HAP-1 (cell line): ENCODE results near the gene FAM131B.
A peak's percentile ranks its signal among the peaks of the same experiment; 100 is the strongest.
"Not testable (repeated sequence)": the region's sequence is repeated elsewhere in the genome, so short reads cannot be mapped to it uniquely, and the experiment has no call there.

Source experiments
- DNase-seq, 2 experiments: peaks; one replicate each; pipeline ENCODE4 v3.0.0-alpha.2; 2016 to 2020; ENCODE audit warnings: low spot score in 2 of 2
- H3K27me3 ChIP-seq: fragments of 250-450 bp; sonication (Bioruptor Pico); 2 replicates; pipeline ENCODE4 v1.5.1; 2020; ENCODE audit warnings: low read depth, mild to moderate bottlenecking, moderate library complexity
- H3K36me3 ChIP-seq: fragments of 250-450 bp; sonication (Bioruptor Pico); replicated peaks from 2 replicates; pipeline ENCODE4 v1.5.1; 2020; ENCODE audit warnings: mild to moderate bottlenecking
- H3K4me1 ChIP-seq: fragments of 250-450 bp; sonication (Bioruptor Pico); 2 replicates; pipeline ENCODE4 v1.5.1; 2020; ENCODE audit warnings: mild to moderate bottlenecking
- H3K4me3 ChIP-seq: fragments of 250-450 bp; sonication (Bioruptor Pico); 2 replicates; pipeline ENCODE4 v1.5.1; 2020; ENCODE audit warnings: mild to moderate bottlenecking, moderate library complexity
- H3K9me3 ChIP-seq: fragments of 250-450 bp; sonication (Bioruptor Pico); 2 replicates; pipeline ENCODE4 v1.5.1; 2020; ENCODE audit warnings: mild to moderate bottlenecking, moderate library complexity
- in situ Hi-C: fragments of 300-500 bp; cut with MboI; formaldehyde crosslinking; loops from 3 replicates; pipeline ENCODE4 v1.14.3; 2020; ENCODE audit warnings: low sequenced_read_pairs, inconsistent platforms, mixed read lengths

FAM131B gene

DNA sequence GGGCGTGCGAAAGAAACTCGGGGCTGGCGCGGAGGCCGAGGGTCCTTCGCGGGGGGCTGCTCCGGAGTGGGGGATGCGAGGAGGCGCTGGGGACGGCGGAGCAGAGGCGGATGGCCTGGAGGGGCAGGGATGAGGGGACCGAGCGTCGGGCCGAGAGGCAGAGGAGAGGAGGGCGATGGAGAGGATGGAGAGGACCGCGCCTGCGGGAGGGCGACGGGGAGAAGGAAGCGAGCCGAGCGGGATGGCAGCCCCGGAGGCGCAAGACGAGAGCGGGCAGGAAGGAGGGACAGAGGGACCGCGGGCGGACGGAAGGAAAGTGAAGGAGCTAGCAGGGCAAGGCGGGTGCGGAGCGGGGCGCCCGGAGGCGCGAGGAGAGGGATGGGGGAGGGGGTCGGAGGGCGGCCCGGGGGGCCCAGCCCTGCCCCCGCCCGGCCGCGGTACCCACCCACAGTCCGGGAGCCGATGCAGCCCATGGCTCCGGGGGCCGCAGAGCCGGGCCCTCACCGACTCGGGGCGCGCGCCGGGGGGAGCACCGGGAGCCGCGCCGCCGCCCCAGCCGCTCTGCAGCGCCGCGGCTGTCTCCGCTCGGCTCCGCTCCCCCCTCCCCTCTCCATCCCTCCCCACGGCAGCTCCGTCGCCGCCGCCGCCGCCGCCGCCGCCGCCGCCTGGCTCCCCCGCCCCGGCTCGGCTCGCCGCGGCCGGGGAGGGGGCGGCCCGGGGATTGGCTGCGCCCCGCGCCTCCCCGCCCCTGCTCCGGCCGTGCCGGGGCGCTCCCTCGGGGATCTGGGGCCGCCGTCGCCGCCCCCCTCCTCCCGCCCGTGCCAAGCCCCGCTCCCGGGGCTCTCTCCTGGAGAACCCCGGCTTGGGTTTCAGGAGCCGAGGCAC lies at the start of gene FAM131B:
Gene FAM131B, minus strand, starts transcription at position 583 of the 885 bp plus-strand sequence. Its CDS starts 110 bp downstream, at position 473.
- H3K4me3 ChIP-seq, result peak within 1 kb of the TSS; percentile 40
- DNase-seq, result peak in 1 of 2 experiments; percentile 43
- peaks cover 25% of the 10 kb centered on the region for H3K27me3 ChIP-seq
- no peaks in the 10 kb centered on the region for H3K36me3 ChIP-seq
- no peaks in the 10 kb centered on the region for H3K4me1 ChIP-seq
- no peaks in the 10 kb centered on the region for H3K9me3 ChIP-seq
- in situ Hi-C loops, result no loop called here

- Histone ChIP-seq H3K36me3 (no peaks in the 10 kb centered on the region), H3K4me3 (no peak overlapping the region), H3K9me3 (no peaks in the 10 kb centered on the region), H3K4me1 (peaks cover 11% of the 10 kb centered on the region), H3K27me3 (peaks cover 3% of the 10 kb centered on the region; the same call in 1 of the 2 replicates)
- no peak for DNase-seq
- in situ Hi-C loops, result no loop called here
These were observed 49.6 kb upstream of the FAM131B start for GRCh38 chr7:143411976-143412708.

- Histone ChIP-seq H3K27me3 (peaks cover 3% of the 10 kb centered on the region; the same call in 1 of the 2 replicates), H3K4me3 (no peak overlapping the region), H3K36me3 (no peaks in the 10 kb centered on the region), H3K4me1 (peaks cover 18% of the 10 kb centered on the region), H3K9me3 (no peaks in the 10 kb centered on the region)
- peak; percentile 31 to 71 for DNase-seq
- in situ Hi-C loops, result no loop called here
These were observed 48.0 kb upstream of the FAM131B start for GRCh38 chr7:143410521-143411004.

- H3K4me3 ChIP-seq, result no peak within 1 kb of the TSS
These were observed 46.4 kb upstream of the FAM131B start, which contains the start of gene EPHA1 for GRCh38 chr7:143408686-143409561. Gene EPHA1 (minus strand): TSS chr7:143408856. CDS start chr7:143408805, 51 bp downstream.

DNA sequence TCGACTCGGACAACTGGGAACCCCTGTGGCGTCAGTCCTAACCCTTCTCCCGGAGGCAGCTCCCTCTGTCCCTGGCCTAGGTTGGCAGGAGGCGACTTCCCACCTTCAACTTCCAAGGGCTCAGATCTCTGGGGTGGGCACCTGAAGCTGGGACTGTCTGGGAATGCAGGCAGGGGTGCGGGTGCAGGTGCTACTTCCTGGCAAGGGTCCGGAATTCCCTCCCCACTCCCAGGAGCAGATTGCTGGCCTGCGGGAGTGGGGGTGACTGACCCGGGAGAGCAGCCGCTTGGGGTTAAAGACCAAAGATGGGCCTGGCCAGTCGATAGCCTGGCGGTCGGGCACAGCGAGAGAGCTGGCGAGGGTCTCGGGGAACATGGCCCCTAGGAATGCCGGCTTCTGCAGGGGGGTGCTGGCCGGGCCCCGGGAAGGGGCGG lies 45.8 kb upstream of the FAM131B start:
- DNase-seq, result no peak
- in situ Hi-C loops, result no loop called here
- H3K27me3 ChIP-seq, result no peaks in the 10 kb centered on the region; the same call in 1 of the 2 replicates
- peaks cover 20% of the 10 kb centered on the region for H3K4me1 ChIP-seq
- H3K36me3 ChIP-seq, result no peaks in the 10 kb centered on the region
- no peak overlapping the region for H3K4me3 ChIP-seq
- no peaks in the 10 kb centered on the region for H3K9me3 ChIP-seq

More at GRCh38 chr7:143408686-143409561, 46.4 kb upstream of the FAM131B start, which contains the start of gene EPHA1:
- peak in 1 of 2 experiments; percentile 45 for DNase-seq
- H3K9me3 ChIP-seq, result no peaks in the 10 kb centered on the region
- in situ Hi-C loops, result no loop called here
- H3K27me3 ChIP-seq, result peaks cover 3% of the 10 kb centered on the region; the same call in 1 of the 2 replicates
- H3K36me3 ChIP-seq, result no peaks in the 10 kb centered on the region
- H3K4me1 ChIP-seq, result peaks cover 20% of the 10 kb centered on the region

DNA sequence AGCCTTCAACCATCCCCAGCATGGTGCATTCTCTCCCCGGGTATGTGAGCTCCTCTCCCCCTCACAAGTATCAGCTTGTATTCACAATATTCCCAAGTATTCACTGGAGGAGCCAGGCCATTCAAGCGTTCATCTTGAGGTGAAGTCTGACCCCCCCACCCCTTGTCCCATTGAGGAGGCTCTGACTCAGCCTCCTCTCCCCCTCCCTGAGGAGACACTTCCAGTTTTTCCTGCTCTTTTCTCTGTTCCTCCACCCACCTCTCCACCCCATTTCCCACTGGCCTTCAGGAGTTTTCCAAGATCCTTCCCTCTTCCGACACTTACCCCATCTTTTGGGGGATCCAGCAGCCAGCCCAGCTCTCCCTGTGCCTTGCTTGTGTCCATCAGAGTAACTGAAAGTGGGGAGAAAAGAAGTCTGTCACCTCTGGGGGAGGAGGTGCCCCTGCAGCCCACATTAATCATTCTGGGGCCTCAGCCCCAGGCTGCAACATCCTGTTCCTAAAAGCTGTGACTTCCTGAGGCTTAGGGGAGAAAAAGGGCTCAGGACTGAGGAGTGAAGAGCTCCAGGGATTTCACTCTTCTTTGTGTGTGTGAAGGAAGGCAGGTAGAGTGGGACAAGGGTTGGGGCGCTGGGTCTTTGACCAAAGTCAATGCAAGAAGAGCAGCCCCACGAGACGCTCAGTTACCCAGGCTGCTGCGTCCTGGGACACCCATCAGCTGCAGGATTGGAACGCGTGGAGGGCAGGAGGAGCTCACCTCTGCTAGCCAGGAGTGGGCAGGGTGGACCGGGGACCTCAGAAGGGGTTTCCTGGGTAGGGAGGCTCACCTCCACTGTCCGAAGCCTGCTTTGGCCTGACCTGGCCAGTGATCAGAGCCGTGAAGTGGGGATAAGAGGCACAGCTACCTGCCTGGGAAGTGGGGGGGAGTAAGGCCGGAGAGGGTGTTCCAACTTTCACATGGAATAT lies 45.1 kb upstream of the FAM131B start:
- no peak for DNase-seq
- H3K4me3 ChIP-seq, result no peak overlapping the region
- H3K36me3 ChIP-seq, result no peaks in the 10 kb centered on the region
- H3K27me3 ChIP-seq, result no peaks in the 10 kb centered on the region
- in situ Hi-C loops, result no loop called here
- no peaks in the 10 kb centered on the region for H3K9me3 ChIP-seq
- H3K4me1 ChIP-seq, result peaks cover 20% of the 10 kb centered on the region

GRCh38 chr7:143406002-143406357 lies 43.5 kb upstream of the FAM131B start:
- Histone ChIP-seq H3K27me3 (no peaks in the 10 kb centered on the region), H3K4me3 (no peak overlapping the region)

GRCh38 chr7:143405173-143406001 lies 42.9 kb upstream of the FAM131B start:
- Histone ChIP-seq H3K4me1 (peaks cover 14% of the 10 kb centered on the region), H3K9me3 (no peaks in the 10 kb centered on the region), H3K27me3 (no peaks in the 10 kb centered on the region), H3K36me3 (no peaks in the 10 kb centered on the region), H3K4me3 (no peak overlapping the region)
- no peak for DNase-seq
- in situ Hi-C loops, result no loop called here

More at GRCh38 chr7:143406002-143406357, 43.5 kb upstream of the FAM131B start:
- peak; percentile 48 to 68 for DNase-seq
- H3K4me1 ChIP-seq, result peaks cover 18% of the 10 kb centered on the region
- in situ Hi-C loops, result no loop called here
- no peaks in the 10 kb centered on the region for H3K36me3 ChIP-seq
- H3K9me3 ChIP-seq, result no peaks in the 10 kb centered on the region

- H3K27me3 ChIP-seq, H3K36me3 ChIP-seq, in situ Hi-C loops, H3K4me1 ChIP-seq, H3K9me3 ChIP-seq, H3K4me3 ChIP-seq, DNase-seq: not testable (repeated sequence)
These were observed 39.7 kb upstream of the FAM131B start for GRCh38 chr7:143402233-143402632.

- H3K36me3 ChIP-seq, result no peaks in the 10 kb centered on the region
- no peak overlapping the region for H3K4me3 ChIP-seq
- in situ Hi-C loops, result no loop called here
- no peaks in the 10 kb centered on the region for H3K9me3 ChIP-seq
- 0 out of 2 replicates have a peak, but pooled peaks cover 2% of the 10 kb centered on the region for H3K27me3 ChIP-seq
- H3K4me1 ChIP-seq, result peaks cover 9% of the 10 kb centered on the region
- DNase-seq, result no peak
These were observed 38.8 kb upstream of the FAM131B start for GRCh38 chr7:143401265-143401664.

- Histone ChIP-seq H3K36me3 (no peaks in the 10 kb centered on the region), H3K4me1 (no peaks in the 10 kb centered on the region), H3K9me3 (no peaks in the 10 kb centered on the region), H3K4me3 (no peak overlapping the region), H3K27me3 (0 out of 2 replicates have a peak, but pooled peaks cover 2% of the 10 kb centered on the region)
- in situ Hi-C loops, result no loop called here
- no peak for DNase-seq
These were observed 37.1 kb upstream of the FAM131B start for GRCh38 chr7:143399642-143400041.
